GM21529 (cell line): ENCODE measurements around the gene AMBRA1.
"Not testable (repeated sequence)": the region's sequence is repeated elsewhere in the genome, so short reads cannot be mapped to it uniquely, and the experiment has no call there.

Source experiments
- ATAC-seq: cut with Tn5 transposase; IDR thresholded peaks from one replicate; pipeline ENCODE4 v1.9.1; 2021; ENCODE audit not compliant: unreplicated experiment

The AMBRA1 gene

DNA sequence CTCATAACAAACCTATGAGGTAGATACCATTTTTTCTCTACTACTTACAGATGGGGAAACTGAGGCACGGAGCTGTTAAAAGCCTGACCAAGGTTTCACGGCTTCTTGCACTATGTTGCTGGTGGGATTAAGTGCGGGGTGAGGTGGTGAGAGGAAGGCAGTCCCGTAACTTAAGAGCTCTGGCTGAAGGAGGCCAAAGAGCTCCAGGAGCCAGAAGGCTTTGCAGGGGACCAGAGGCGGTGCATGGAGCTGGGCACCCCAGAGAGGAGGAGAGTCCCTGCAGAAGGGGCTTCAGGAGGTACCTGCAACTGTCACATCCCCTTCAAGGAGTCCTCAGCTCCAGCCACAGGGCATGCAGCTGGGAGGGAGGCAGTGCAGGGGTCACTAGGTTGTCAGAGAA is 206.4 kb downstream of the AMBRA1 start:
- no peak for ATAC-seq

DNA sequence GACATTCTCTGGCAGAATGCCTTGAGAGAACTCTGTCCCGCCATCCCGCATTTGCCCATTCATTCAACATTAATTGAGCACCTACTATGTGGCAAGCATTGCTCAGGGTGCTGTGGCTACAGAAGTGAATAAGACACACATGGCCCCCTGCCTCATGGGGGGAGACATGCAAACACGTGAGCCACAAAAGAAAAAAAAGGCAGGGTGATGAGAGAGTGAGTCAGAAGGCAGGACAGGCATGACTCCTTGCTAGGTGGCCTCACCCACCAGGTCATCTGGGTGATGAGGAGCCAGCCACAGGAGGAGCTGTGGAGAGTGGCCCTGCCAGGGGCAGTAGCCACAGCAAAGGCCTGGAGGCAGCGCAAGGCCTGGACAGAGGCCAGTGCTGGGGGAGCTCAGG is 207.1 kb downstream of the AMBRA1 start:
- no peak for ATAC-seq

DNA sequence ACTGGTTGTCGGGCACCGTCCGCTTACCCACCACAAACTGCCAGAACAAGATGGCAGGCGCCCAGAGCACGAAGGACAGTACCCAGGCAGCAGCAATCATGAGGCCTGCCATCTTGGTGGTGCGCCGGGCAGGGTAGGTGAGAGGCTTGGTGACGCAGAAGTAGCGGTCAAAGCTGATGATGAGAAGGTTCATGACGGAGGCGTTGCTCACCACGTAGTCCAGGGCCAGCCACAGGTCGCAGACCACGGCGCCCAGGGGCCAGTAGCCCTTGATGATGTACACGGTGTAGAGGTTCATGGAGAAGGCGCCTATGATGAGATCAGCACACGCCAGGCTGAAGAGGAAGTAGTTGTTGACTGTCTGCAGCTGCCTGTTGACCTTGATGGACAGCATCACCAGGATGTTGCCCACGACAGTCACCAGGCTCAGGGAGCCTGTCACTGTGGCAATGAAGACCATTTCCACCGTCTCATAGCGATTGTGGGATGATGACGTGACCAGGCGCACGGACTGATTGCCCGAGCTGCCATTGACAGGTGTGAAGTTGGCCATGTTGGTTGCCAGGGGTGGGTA is 207.7 kb downstream of the AMBRA1 start:
- ATAC-seq, result no peak

DNA sequence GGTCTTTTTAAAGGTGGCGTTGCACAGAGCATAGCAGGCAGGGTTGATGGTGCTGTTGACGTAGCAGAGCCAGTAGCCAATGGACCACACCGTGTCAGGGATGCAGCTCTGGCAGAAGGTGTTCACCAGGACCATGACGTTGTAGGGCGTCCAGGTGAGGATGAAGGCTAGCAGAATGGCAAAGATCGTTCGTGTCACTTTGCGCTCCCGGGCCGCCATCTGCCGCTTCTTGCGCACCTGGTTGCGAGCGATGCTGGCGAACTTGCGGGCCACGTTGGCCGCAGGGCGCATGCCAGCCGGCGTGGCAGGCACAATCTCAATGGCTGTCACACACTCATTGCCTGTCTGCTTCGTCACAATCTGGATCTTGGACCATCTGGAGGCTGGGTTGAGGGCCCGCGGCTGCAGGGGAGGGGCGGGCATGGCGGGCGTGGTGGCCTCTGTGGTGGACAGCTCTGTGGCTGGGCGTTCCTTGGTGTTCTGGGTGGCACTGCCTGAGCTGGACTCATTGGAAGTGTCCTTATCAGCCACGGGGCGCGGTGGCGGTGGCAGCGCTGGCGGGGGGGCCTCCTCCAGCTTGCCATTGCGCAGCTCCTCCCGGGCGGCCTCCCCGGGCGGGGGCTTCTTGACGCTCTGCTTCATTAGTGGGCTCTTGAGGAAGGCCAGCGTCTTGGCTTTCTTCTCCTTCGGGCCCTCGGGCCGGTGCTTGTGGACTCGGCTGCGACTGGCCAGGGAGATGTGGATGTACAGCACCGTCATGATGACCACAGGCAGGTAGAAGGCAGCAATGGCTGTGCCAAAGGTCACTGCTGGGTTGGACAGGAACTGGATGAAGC is 208.4 kb downstream of the AMBRA1 start:
- ATAC-seq, result no peak

DNA sequence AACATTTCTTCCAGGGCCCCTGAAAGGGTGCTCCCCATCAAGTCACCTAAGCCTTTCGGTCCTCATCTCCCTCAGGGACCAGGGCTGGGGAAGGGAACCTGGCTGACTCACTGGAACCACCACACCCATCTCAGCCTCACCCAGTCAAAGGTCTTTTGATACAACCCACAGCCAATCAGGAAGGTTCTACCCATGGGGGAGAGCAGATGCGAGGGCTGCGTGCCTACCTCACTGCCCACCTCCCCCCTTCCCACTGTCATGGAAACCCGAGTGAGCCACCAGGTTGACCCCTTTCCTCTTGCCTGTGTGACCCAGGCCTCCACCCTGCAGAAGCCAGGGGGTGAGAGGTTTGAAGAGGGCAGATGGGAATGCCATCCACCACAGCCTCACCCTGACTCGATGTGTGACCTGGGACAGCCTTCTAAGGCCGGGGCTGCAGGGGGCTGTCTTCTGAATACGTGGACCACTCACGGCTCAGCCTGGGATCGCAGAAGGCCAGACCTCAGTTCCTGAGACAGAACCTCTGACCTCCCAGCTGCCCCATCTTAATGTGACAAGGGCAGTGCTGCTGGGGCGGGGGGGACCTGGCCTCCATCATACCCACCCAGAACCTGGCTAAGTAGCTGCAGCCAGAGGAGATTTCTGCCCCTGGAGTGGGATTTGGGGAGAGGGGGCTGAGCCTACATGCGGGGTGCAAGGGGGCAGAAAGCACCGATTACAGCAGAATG is 209.7 kb downstream of the AMBRA1 start:
- ATAC-seq, result no peak

DNA sequence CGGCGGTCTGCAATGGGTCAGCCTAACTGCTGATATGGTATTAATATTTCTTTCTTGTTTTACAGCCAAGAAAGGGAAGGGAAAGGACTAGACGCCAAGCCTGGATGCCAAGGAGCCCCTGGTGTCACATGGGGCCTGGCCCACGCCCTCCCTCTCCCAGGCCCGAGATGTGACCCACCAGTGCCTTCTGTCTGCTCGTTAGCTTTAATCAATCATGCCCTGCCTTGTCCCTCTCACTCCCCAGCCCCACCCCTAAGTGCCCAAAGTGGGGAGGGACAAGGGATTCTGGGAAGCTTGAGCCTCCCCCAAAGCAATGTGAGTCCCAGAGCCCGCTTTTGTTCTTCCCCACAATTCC is 210.4 kb downstream of the AMBRA1 start:
- no peak for ATAC-seq

DNA sequence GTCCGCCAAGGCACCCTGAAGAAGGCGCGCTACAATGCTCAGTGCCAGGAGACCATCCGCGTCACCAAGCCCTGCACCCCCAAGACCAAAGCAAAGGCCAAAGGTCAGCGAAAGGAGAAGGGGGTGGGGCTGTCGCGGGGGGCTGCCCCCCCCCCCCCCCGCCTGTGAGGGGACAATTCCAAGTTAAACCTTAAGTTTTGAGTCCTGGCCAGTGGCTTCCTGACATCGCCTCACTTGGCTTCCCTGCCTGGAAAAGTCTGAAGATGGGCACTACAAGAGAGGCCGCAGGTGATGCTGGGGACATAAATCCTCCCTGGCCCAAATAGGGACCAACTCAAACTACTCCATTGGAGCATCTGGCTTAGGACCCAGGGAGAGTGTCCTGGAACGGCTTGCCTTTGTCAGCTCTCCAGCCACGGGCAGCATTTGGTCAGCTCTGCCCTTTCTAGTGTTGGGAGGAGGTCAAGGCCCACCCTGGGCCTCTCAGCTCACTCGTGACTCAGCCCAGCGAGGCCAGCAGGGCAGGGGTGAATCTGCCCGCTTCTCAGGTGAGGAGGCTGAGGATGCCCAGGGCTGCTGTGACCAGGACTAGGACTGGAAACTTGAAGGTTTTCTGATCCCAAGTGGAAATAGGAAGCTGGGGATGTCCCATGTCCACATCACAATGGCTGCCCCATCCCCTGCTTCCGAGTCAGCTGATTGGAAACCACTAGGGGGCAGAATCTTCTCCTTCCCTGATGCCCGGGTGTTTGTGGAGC is 211.0 kb downstream of the AMBRA1 start:
- ATAC-seq, result no peak

DNA sequence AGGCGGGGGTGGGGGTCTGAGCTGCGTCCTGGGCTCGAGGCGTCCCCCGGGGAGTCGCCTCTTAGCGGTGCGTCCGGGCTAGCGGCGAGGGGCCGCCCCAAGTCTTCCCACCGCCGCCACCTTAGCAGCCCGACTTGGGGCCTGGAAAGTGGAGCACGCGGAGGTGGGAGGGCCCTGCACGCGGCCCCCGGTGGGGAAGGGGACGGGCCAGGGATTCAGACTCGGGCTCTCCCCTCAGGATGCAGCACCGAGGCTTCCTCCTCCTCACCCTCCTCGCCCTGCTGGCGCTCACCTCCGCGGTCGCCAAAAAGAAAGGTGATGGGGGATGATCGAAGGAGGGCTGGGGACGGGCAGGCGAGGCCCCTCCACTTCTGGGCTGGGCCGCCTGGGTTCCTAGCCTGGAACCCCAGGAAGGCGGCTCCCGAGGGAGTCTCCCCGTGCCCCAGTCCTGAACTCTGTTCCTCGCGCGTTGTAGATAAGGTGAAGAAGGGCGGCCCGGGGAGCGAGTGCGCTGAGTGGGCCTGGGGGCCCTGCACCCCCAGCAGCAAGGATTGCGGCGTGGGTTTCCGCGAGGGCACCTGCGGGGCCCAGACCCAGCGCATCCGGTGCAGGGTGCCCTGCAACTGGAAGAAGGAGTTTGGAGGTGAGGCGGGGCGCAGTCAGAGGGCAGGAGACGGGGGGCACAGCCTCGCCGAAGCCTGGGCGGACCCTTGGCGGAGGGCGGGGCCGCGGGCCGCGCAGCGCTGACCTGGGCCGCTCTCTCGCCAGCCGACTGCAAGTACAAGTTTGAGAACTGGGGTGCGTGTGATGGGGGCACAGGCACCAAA is 211.8 kb downstream of the AMBRA1 start:
- ATAC-seq, result no peak

DNA sequence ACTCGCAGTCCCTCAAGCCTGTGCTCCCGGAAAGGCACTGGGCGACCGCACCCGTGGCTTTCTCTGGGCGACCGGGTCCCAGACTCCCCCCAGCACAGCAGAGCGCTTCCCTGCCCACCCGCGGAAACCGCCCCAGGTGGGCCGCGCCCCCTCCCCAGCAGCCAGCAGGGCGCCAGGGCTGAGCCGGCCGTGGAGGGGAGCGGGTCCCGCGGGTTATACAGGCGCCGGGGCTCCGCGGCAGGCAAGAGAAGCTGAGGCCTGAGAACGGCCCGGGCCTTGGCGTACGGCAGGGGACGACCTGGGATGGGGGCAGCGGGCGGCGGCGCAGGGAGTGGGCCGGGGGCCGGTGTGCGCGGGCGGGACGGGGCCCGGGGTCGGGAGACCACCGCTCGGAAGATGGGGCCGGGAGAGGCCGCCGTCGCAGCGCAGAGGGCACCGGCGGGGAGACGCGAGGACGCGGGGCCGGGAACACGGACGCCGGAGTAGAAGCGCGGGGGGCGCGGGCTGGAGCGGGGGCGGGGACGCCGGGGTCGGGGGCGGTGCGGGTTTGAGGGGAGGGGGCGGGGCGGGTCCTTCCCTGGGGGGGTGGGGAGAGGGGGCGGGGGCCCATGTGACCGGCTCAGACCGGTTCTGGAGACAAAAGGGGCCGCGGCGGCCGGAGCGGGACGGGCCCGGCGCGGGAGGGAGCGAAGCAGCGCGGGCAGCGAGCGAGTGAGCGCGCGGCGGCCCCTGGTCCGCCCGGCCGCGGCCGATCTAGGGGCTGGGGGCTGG is 212.6 kb downstream of the AMBRA1 start, which contains the start of gene MDK:
Gene MDK, plus strand, starts transcription at position 622 of the 771 bp plus-strand sequence. CDS start 389 bp downstream, outside the sequence.
- peak; percentile 19 for ATAC-seq

DNA sequence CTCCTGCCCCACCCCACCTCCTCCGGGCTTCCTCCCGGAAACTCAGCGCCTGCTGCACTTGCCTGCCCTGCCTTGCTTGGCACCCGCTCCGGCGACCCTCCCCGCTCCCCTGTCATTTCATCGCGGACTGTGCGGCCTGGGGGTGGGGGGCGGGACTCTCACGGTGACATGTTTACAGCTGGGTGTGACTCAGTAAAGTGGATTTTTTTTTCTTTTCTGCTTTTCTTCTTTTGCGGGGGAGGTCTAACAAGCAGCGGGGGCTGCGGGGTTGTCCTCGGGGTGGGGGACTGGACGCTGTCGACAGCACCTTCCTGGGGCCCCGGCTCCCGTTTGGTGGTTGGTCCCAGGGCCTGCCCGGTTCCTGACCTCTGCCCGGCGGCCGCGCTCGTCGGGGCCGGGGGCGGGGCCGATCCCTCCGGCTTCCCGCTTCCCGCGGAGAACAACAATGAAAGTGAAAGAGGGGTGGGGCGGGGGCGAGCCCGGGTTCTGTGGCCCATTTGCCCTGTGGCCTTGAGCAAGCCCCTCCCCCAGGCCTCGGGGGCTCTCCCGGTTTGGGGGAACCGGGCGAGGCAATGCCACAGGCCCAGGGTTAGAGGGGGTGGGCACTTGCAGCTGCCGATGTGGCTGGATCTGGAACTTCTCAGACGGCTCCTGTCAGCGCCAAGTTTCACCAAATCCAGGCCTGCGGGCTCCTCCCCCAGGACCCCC is 213.3 kb downstream of the AMBRA1 start:
- ATAC-seq, result peak; percentile 44

DNA sequence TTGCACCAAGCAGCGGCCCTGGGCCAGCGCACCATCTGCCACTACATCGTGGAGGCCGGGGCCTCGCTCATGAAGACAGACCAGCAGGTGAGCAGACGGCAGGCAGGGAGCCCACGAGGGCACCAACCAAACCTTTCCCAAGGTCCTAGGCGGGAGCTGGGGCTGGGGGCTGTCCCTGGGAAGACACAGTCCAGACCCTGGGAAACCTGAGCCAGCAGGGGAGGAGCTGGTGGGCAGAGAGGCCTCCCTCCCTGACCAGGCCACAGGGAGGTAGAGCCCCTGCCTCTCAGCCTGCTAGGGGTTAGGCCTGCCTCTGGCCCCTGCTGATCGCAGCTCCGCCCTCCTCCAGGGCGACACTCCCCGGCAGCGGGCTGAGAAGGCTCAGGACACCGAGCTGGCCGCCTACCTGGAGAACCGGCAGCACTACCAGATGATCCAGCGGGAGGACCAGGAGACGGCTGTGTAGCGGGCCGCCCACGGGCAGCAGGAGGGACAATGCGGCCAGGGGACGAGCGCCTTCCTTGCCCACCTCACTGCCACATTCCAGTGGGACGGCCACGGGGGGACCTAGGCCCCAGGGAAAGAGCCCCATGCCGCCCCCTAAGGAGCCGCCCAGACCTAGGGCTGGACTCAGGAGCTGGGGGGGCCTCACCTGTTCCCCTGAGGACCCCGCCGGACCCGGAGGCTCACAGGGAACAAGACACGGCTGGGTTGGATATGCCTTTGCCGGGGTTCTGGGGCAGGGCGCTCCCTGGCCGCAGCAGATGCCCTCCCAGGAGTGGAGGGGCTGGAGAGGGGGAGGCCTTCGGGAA is 214.1 kb downstream of the AMBRA1 start:
- ATAC-seq, result not testable (repeated sequence)

DNA sequence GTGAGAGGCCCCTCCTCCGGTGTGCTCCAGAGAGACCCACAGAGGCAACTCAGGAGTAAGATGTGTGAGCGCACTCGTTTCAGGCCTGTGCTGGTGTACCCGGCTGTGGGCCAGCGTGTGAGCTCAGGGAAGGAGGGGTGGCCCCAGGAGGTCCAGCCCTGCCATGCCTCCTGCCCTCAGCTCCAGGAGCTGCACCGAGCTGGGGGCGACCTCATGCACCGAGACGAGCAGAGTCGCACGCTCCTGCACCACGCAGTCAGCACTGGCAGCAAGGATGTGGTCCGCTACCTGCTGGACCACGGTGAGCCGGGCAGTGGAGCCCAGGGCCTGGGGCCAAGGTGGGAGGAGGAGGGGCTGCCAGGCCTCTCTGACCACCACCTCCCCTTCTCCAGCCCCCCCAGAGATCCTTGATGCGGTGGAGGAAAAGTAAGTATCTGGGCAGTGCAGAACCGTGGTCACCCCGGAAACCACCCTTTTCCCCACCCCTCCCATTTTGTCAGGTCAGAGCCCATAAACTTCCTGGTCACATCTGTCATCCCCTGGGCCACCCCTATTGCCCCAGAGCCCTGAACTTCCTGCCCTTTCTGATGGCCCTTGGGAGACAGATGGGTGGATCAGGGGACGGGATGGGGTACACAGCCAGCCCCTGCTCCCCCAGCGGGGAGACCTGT is 214.9 kb downstream of the AMBRA1 start:
- no peak for ATAC-seq

DNA sequence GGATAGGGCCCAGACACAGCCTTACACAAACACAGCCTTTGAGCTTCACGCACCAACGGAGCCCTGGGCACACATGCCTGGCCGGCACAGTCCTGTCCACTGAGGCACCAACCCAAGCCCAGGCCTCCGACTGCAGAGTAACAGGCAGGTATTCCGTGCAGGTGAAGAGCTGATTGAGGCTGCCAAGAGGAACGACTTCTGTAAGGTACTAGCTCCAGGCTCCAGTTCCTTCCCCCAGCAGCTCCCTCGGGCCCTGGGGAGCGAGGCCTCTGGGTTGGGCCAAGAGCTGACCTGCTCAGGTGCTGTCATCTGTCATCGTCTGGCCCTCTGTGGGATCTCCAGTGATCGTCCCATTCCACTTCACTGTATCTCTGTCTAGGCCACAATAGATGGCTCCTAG is 215.5 kb downstream of the AMBRA1 start:
- ATAC-seq, result no peak

DNA sequence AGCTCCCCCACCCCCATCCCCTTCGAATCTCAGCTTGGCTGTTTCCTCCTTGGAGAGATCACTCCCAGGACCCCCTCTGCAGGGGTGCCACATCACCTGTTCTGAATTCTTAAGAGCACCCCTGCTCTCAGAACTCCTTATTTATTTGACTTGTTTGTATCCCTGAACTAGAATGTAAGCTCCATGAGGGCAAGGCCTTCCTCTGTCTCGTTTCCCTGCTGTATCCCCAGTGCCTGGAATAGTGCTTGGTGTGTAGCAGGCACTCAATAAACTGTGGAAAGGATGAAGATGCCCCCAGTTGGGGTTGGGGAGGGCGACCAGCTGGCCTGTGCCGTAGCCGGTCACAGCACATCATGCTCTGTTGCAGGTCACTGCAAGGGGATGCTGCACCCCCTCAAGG is 216.0 kb downstream of the AMBRA1 start:
- ATAC-seq, result no peak

DNA sequence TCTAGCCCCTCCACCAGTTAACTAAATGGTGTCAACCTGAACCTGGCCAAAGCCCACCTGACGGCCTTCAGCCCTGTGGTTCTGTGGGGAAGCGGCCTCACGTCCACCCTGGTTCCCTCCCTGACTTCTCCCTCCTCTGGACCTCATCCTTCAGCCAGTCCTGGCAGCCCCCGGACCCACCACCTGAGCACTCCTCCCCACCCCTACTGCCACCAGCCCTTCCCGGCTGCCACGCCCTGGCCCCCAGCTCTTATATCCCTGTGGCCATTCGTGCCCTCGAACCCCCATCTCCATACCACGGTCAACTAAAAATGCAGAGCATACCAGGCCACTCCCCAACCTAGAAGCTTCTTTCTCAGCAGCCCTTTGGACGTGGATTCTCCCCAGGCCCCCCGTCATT is 216.5 kb downstream of the AMBRA1 start:
- ATAC-seq, result no peak

DNA sequence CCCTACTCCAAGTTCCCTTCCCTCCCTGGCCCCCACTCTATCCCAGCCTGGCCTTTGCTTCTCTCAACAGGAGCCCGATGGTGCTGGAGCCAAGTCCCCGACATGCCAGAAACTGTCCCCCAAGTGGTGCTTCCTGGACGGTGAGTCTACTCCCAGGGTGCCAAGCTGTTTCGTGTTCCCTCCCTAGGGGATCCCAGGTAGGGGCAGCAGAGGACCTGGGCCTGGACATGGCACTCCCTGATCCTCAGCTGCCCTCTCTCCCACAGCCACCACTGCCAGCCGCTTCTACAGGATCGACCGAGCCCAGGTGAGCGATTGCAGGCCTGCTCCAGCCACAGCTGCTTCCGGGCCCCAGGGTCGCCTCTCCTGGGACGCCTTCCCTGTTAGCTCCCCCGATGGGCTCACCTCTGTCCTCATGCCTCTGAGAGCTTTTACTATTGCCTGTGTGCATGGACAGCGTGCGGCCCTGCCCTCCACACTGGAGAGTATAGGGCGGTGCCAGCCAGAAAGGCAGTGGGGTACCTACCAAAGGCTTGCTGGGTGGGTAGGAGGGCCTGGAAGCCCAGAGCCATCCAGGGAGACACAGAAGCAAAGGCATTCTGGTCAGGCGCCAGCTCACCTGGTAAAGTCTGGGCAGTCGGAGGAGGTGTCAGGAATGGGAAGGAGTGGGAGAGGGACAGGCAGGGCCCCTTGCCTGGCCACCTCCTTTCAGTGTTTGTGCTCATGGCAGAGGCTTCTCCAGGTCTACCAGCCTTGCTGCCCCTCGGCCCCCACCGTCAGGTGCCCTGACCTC is 217.4 kb downstream of the AMBRA1 start:
- no peak for ATAC-seq
